Right lobe of liver (tissue), 6 donors: ENCODE measurements around the gene ATRX. TPM values are rescaled to one million over a fixed set of nuclear protein-coding genes. Genes with fewer than 3 reads are reported as not detected.
A peak's percentile ranks its signal among the peaks of the same experiment; 100 is the strongest.

ENCODE experiments used
- ATAC-seq, 4 donors: fragments of 200-7000 bp; cut with Tn5 transposase; one replicate each; pipeline ENCODE4 v1.9.1; 2020; ENCODE audit warnings: mild to moderate bottlenecking in 4 of 4, moderate library complexity in 4 of 4
- DNase-seq, 3 donors: peaks; one replicate each; pipeline ENCODE4 v3.0.0-alpha.2; 2020
- H3K27ac ChIP-seq, 3 donors: fragments of 200-600 bp; one replicate each; pipeline ENCODE4 v1.8.0; 2022
- H3K27me3 ChIP-seq, 2 donors: fragments of 200-600 bp; one replicate each; pipeline ENCODE4 v1.8.0; 2022
- H3K36me3 ChIP-seq, 4 donors: fragments of 200-600 bp; sonication (generic) in 1 of 4; one replicate each; pipeline versions ENCODE4 v1.5.1 to v1.8.0; 2017 to 2022; ENCODE audit warnings: control low read depth in 1 of 4
- H3K4me1 ChIP-seq, 4 donors: fragments of 200-600 bp; sonication (generic) in 1 of 4; one replicate each; pipeline versions ENCODE4 v1.5.1 to v1.8.0; 2017 to 2022; ENCODE audit warnings: control low read depth in 1 of 4
- H3K4me3 ChIP-seq, 3 donors: fragments of 200-600 bp; one replicate each; pipeline ENCODE4 v1.8.0; 2022
- H3K9me3 ChIP-seq, 4 donors: fragments of 200-600 bp; sonication (generic) in 1 of 4; one replicate each; pipeline versions ENCODE4 v1.5.1 to v1.8.0; 2017 to 2022; ENCODE audit warnings: control low read depth in 1 of 4
- CTCF ChIP-seq, 4 donors: fragments of 200-600 bp in 3 of 4; fragments of 450-650 bp in 1 of 4; IDR thresholded peaks; one replicate each; pipeline versions ENCODE4 v1.5.1 to v1.8.0; 2016 to 2022; ENCODE audit warnings: antibody characterized with exemption in 4 of 4, mild to moderate bottlenecking in 2 of 4
- POLR2A ChIP-seq: fragments of 450-650 bp; IDR thresholded peaks from one replicate; pipeline ENCODE4 v1.6.1; 2017; ENCODE audit warnings: antibody characterized with exemption, mild to moderate bottlenecking
- WGBS: methylation state at CpG from one replicate; pipeline ENCODE4 v1.1.6; 2018; ENCODE audit warnings: low coverage, low lambda C conversion rate; ENCODE audit not compliant: insufficient coverage; ENCODE audit errors: missing lambda C conversion rate; 5-methylcytosine and 5-hydroxymethylcytosine counted together
- intact Hi-C, 2 donors: fragments of 100-400 bp; cut with DNase I; formaldehyde crosslinking; loops; one replicate each; pipeline versions ENCODE4 v1.11.2 to v1.14.1; 2022
- total RNA-seq, 6 experiments: library from RNA; depleted of rRNA in 2 of 6; stranded (reverse); fragments of >200 nt in 2 of 6; fragmentation: NEBNext Ultra II Directional in 3 of 6; extraction: Animal tissue kit (Norgen Biotek cat#: 25700) in 3 of 6; gene quantifications; one replicate each; pipeline versions ENCODE4 v1.1.0 to v1.2.4, GENCODE V29; 2016 to 2023
- donor health status: DM: no; HTN: yes; CAD: no.
- donor health status: DM: no; HTN: no; CAD: no.
- donor health status: DM: no; HTN: no; CAD: no.
- donor health status: DM: no; HTN: yes; CAD: no.
- donor health status: DM: no; HTN: yes; CAD: no.

ATRX gene
- total RNA-seq, 6 experiments from 2014 or later: 15.9 to 32.2 (median 21.3) TPM

DNA sequence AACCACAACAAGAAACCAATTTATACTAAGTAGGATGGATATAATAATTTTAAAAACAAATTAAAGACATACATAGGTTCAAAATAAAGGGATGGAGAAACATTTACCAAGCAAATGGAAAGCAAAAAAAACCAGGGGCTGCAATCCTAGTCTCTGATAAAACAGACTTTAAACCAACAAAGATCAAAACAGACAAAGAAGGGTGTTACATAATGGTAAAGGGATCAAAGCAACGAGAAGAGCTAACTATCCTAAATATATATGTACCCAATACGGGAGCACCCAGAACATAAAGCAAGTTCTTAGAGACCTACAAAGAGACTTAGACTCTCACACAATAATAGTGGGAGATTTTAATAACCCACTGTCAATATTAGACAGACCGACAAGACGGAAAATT, 66.6 kb downstream of the ATRX start:
- DNase-seq (no peak), ATAC-seq (no peak)
- H3K4me3 ChIP-seq: no peak overlapping the region
- H3K36me3 ChIP-seq: no peaks in the 10 kb centered on the region
- TF ChIP-seq POLR2A (no peak), CTCF (IDR thresholded peaks at IDR 0.05) (no peak)
- H3K27ac ChIP-seq: no peak overlapping the region
- H3K9me3 ChIP-seq: no peaks in the 10 kb centered on the region
- intact Hi-C loops: no loop called here
- WGBS: 67% methylated on average over 4 of the region's 4 CpGs
- H3K4me1 ChIP-seq: no peaks in the 10 kb centered on the region
- H3K27me3 ChIP-seq: peaks cover 0 to 4% of the 10 kb centered on the region in 2 donors

- no peak for DNase-seq
- TF ChIP-seq CTCF (IDR thresholded peaks at IDR 0.05) (no peak), POLR2A (no peak)
- H3K36me3 ChIP-seq: no peaks in the 10 kb centered on the region
- H3K9me3 ChIP-seq: no peaks in the 10 kb centered on the region
- H3K27ac ChIP-seq: no peak overlapping the region
- H3K4me1 ChIP-seq: no peaks in the 10 kb centered on the region
- no peaks in the 10 kb centered on the region for H3K27me3 ChIP-seq
- peak in 1 of 4 donors; percentile 16 for ATAC-seq
- intact Hi-C loops: no loop called here
- no peak overlapping the region for H3K4me3 ChIP-seq
- 62% methylated on average over 2 of the region's 6 CpGs for WGBS
Measured at GRCh38 chrX:77704881-77705280, 81.1 kb downstream of the ATRX start.

GRCh38 chrX:77698242-77698641, 87.8 kb downstream of the ATRX start:
- H3K36me3 ChIP-seq: no peaks in the 10 kb centered on the region
- no peak overlapping the region for H3K27ac ChIP-seq
- no peak overlapping the region for H3K4me3 ChIP-seq
- TF ChIP-seq CTCF (IDR thresholded peaks at IDR 0.05): no peak
- TF ChIP-seq POLR2A: no peak
- H3K27me3 ChIP-seq: no peaks in the 10 kb centered on the region
- ATAC-seq (no peak), DNase-seq (no peak)
- H3K4me1 ChIP-seq: no peaks in the 10 kb centered on the region
- intact Hi-C loops: no loop called here
- no peaks in the 10 kb centered on the region for H3K9me3 ChIP-seq
- WGBS: 56% methylated on average over 3 of the region's 3 CpGs

DNA sequence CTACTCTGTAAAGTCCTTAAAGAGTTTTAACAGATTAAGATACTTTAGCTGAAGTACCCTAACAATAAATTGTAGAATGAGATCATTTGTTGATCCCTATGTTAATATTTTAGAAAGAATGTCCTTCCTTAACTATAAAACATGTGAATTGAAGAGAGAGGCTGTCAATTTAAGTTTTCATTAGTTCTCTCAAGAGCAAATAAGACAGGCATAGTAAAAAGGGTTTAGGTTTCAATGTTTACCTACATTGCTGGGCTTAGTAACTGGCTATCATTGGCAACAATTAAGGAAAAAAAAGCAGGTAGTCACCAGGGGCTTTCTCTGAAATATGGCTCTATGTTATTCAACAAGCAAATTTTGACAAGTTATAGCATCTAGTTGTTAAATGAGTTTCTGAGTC, 91.5 kb downstream of the ATRX start:
- Histone ChIP-seq H3K27me3 (no peaks in the 10 kb centered on the region), H3K4me3 (no peak overlapping the region), H3K36me3 (no peaks in the 10 kb centered on the region), H3K9me3 (peaks cover 0 to 4% (median 0%) of the 10 kb centered on the region in 4 donors), H3K27ac (no peak overlapping the region), H3K4me1 (no peaks in the 10 kb centered on the region)
- no peak for DNase-seq
- intact Hi-C loops: no loop called here
- ATAC-seq: no peak
- no peak for TF ChIP-seq POLR2A
- TF ChIP-seq CTCF (IDR thresholded peaks at IDR 0.05): no peak

DNA sequence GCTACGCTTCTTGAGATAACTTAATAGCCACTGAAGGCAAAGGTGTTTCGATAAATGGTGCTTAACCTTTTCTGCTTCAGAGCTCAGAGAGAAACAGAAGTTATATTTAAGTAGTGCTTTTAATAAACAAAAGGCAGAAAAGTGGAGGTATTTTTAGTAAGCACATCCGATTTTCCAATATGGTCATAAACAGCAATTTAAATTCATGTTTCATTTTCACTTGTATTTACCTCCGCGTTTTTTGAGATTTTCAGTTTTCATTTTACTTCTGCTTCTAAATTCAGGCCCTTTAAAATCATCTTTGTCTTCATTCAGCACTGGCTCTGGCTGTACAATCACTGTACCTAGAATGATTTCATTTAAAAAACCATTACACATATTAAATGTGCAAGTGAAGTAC, 92.4 kb downstream of the ATRX start:
- H3K36me3 ChIP-seq: peaks cover 0 to 2% (median 0%) of the 10 kb centered on the region in 4 donors
- 60% methylated on average over 5 of the region's 5 CpGs for WGBS
- H3K4me1 ChIP-seq: no peaks in the 10 kb centered on the region
- no peak overlapping the region for H3K27ac ChIP-seq
- H3K27me3 ChIP-seq: no peaks in the 10 kb centered on the region
- ATAC-seq (no peak), DNase-seq (no peak)
- intact Hi-C loops: no loop called here
- H3K4me3 ChIP-seq: no peak overlapping the region
- no peak for TF ChIP-seq CTCF (IDR thresholded peaks at IDR 0.05)
- no peak for TF ChIP-seq POLR2A
- H3K9me3 ChIP-seq: peaks cover 0 to 4% (median 0%) of the 10 kb centered on the region in 4 donors
